T1000 (cell line): ENCODE results near the gene RBP4.
"Not testable (repeated sequence)": the region's sequence is repeated elsewhere in the genome, so short reads cannot be mapped to it uniquely, and the experiment has no call there.

Source experiments
- DNase-seq: peaks from one replicate; lab custom pipeline; 2025; ENCODE audit warnings: mixed read lengths; lab: John Stamatoyannopoulos, UW

The RBP4 gene

DNA sequence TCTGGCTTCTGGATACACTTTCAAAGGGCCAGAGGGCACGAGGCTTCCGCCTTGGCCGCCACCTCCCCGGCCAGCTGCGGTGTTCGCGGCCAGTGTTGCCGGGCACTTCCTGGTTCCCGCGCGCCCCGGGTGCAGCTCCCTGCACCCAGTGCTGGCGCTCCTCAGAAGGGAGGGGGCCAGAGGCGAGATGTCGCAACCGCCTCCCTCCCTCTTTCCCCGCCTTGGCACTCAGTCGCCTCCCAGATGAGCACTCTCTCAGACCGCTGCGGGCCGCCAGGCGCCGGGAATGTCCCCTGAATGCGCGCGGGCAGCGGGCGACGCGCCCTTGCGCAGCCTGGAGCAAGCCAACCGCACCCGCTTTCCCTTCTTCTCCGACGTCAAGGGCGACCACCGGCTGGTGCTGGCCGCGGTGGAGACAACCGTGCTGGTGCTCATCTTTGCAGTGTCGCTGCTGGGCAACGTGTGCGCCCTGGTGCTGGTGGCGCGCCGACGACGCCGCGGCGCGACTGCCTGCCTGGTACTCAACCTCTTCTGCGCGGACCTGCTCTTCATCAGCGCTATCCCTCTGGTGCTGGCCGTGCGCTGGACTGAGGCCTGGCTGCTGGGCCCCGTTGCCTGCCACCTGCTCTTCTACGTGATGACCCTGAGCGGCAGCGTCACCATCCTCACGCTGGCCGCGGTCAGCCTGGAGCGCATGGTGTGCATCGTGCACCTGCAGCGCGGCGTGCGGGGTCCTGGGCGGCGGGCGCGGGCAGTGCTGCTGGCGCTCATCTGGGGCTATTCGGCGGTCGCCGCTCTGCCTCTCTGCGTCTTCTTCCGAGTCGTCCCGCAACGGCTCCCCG, 34.4 kb downstream of the RBP4 start, which contains the start of gene FFAR4:
Gene FFAR4, plus strand, starts transcription at position 231 of the 842 bp plus-strand sequence. Its CDS starts 56 bp downstream, at position 287.
- DNase-seq: no peak

GRCh38 chr10:93565446-93565845, 35.6 kb downstream of the RBP4 start:
- DNase-seq: no peak

DNA sequence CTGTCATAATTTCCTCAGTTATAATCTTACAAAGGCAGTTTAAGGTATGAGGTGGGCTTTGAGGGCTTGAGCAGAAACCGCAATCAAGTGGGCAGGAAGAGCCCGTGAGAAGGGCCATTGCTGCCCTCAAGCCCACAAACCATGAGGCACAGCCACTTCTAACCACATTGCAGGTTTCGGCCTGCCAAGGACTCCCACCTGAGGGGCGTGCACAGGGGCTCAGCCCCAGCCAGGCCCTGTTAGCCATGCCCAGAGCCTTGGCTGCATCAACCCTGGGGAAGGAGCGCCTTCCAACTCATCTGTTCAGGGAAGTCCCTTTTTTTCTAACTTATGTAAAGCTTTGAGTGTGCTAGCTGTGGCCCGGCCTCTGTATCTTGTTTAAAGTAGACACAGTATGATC, 40.5 kb downstream of the RBP4 start:
- no peak for DNase-seq

DNA sequence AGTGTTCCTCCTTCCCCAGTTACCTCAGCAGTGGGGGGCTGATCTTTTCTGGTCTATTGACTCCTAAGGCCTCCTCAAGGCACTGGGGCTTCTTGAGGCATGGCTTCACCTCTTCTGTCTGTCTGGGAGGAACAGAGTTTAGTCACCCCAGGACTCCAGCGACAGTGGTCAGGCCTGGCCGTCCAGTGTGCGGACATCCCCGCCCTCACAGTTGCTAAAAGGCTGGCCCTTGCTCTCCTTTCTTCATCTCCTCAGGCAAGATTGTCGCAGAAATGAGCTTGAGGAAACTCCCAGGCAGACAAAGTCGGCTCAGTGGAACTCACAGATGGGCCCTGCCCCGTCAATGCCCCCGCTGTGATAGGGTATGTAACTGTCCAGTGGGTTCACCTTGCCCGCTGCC, 41.5 kb downstream of the RBP4 start:
- no peak for DNase-seq

DNA sequence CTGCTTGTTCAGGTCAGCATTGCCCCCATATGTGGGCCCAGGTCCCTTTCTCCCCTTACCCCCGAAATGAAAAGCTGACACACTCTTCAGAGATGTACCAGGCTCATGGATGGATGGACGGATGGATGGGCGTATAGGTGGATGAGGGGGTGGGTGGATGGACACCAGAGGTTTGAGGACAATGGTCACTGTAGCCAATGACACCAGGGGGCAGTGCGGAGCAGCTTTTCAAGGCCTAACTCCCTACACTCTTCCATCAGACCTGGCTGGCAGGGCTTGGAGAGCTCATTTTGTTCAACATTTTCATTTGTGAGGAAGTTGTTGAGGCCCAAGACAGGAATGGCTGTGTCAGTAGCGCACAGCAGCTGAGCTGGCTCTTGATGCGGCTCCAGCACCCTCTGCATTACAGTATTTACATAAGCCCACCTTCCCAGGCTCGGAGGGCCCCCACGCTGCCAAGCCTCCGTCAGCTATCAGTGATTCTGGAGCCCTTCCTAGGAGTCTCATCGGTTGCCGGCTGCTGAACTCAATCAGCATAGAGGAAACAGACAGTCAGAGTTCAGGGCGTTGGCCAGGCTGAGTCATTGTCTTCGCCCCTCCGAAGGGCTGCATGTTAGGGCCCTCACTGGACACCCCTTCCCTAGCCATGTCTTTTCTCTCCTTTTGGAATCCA, 46.1 kb downstream of the RBP4 start:
- DNase-seq: peak; percentile 37

DNA sequence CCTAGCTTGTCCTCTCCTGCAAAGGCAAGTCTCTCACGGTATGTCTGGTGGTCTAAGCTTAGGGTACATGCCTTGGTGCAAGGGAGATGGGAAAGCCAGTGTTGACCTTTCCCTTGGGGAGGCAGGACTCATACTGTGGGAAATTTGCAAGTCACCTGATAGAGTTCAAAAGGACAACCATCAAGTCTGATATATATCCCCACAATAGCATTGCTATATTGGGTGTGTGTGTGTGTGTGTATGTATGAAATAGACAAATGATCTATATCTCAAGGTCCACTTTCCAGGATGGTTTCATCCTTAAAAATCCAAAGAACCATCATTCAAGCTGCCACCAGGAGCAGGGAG, 46.7 kb downstream of the RBP4 start:
- DNase-seq: no peak

DNA sequence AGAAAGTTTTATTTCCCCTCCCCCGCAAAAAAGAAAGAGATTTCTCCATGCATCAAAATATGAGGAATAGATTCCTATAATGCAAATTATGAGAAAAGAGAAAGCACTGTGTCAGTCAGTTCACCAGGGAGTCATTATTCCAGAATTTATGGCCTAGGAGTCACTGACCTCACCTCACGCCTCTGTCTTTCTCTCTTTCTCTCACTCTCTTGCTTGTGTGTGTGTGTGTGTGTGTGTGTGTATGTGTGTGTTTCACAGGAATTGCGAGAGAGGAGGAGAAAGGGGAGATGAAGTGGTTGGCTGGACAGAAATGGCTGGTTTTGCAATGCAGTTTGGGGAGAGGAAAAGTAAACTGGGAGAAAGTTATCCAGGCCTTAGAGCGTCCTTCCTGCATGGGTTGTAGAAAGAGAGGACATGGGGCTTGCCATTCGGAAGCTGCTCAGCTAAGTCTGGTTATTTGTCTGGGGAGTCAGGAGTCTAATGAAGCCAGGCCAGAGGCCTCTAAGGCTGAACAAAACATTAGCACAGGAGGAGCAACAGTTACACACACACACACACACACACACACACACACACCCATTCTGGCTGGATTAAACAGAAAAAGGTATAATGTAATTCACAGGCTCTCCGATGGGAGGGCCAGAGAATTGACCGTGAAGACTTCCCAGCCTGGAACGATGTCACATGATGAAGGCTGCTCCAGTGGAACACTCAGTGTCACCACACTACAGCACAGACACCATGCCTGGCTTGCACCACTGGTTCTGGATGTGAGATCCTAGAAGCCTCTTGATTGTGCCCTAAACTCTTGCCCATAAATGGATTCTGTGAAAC, 47.3 kb downstream of the RBP4 start:
- DNase-seq: no peak

GRCh38 chr10:93552780-93553179, 48.3 kb downstream of the RBP4 start:
- no peak for DNase-seq

GRCh38 chr10:93550606-93551005, 50.4 kb downstream of the RBP4 start:
- DNase-seq: no peak

DNA sequence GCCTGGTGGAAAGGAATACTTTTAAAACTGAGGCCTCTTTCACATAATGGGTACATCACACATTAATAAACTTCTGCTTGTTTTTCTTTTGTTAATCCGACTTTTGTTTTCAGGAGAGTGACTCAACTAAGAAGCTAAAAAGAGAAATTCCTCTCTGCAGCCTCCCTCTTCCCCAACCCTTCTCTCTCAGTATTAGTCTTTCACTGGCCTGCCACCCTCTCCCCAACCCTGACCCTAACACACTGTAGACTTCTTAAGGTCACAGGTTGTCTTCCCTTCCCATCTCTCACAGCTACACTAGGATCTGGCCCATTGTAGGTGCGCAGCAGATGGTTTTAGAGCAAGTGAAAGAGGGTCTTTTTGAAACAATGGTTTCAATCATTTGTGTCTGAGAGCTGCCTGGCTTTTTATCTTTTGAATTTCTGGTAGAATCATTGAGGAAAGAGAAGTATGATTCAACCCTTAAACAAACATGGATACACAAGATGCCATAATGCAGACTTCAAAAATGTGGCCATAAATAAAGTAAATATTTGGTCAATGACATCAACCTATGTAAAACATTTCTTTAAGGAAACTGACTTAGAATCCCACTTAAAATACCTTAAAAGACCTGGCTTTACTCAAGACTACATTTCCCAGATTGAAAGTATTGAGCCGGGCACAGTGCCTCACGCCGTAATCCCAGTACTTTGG, 52.5 kb downstream of the RBP4 start:
- DNase-seq: no peak

DNA sequence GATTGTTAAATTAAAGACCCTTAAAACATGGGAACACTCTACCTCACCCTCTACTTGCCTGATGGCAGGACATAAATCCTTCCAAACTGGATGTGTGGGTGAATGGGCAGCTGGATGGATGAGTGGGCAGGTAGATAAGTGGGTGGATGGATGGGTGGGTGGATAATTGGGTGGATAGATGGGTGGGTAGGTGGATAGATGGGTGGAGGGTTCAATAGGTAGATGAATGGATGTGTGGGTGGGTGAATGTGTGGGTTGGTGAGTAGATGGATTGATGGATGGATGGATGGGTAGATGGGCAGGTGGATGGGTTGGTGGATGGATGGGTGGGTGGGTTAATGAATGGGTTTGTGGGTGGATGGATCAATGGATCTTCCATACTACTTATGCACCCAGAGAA, 53.5 kb downstream of the RBP4 start:
- DNase-seq: no peak

- not testable (repeated sequence) for DNase-seq
Observed at GRCh38 chr10:93546995-93547394, 54.0 kb downstream of the RBP4 start.

GRCh38 chr10:93542358-93542791, 58.7 kb downstream of the RBP4 start:
- no peak for DNase-seq
